UCSD-AML1 (cell line): ENCODE data around the gene ANKH.

ENCODE experiments used
- DNase-seq: peaks from one replicate; lab custom pipeline; 2025; ENCODE audit not compliant: unreplicated experiment; lab: John Stamatoyannopoulos, UW

ANKH gene

DNA sequence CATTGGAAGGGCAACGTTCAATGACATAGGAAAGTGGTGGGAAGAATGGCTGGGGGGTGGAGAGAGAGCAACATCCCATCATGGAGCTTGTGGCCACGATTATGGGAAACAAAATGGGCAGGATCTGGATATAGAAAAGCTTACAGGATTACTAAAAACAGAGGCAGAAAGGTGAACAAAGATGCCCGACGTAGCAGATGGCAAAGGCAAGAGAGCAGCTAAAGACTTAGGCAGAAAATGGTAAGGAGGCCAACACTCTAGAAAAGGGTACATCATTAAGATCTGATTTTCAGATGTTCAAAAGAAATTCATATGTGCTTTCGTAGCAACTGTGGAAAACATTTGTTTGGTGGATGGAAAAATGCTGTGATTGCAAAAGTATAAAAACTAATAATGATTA is 104.5 kb downstream of the ANKH start:
- DNase-seq: no peak

DNA sequence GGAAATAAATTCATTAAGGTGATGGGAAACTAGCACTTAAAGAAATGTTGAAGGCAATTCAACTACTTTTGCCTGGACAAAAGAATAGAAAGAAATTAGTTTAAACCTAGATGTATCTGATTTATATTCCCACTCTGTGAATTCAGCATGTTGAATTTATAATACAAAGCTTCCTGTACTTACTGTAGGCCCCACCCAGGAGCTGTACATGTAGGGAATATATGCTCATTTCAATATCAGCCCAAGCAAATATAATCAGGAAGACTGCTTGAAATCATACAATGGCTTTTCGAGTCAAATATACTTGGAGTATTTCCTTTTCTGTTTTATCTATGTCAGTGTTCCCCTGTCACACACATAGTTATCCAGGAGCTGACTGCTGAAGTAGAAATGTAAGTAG is 105.0 kb downstream of the ANKH start:
- no peak for DNase-seq

DNA sequence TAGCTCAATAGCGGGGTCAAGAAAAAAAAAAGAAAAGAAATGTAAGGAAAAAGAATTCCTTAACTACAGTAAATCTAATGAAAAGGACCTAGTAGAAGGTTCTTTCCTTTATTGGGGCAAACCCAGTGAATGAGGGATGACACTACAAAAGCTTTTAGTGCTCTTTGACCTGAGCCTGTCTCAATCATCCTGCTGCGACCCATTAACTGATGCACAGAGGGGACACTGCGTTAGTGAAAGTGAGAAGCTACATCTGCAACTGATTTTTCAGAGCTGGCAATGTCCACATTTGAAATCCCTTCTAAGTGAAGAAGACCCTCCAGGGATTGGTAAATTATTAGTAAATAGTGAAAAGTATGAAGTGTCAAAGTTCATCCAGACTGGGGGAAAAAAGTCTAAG is 106.0 kb downstream of the ANKH start:
- no peak for DNase-seq

DNA sequence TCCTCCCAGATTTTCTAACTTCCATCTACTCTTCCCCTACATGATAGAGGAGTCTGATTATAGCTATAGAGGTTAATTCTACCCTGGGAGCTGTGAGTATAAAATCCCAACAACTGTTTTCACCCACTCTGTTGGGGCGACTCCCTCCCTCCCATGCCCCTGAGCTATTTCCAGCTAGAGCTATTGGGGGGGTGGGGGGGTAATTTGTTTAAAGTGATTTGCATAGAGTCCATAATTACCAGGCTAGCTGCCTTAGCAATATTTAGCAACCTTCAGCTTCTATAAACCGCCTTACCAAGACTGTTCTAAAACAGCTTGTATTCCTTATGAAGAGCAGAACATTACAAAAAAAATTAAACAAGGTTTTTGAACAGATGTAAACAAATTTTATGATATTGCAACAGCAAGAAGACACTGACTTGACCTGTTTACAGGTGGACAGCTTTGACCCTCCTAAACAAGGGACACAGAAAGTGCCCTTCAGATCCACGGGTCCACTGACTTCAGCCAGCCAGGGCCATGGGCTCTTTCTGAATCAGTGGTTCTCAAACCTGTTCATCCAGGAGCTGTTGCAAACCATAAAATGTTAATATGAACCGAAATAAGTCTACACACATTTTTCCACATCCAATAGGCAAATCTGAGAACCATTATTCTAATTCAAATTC is 108.9 kb downstream of the ANKH start:
- no peak for DNase-seq

DNA sequence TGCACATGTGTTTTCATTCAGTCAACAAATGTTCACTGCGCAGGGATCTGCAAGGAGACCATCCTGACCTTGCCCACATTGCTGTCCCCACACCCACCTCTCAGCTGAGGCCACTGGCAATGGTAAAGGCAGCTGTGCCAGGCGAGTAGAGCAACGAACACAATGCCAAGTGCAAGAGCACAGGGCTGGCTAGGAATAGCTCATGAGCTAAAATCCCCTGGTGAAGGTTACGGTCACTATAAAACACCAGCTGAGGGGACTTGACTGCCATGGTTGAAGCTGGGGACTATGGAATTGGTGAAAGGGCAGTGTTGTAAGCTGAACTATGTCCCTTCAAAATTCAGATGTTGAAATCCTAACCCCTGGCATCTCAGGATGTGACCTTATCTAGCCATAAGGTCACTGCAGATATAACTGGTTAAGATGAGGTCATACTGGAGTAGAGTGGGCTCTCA is 111.0 kb downstream of the ANKH start:
- DNase-seq: no peak

DNA sequence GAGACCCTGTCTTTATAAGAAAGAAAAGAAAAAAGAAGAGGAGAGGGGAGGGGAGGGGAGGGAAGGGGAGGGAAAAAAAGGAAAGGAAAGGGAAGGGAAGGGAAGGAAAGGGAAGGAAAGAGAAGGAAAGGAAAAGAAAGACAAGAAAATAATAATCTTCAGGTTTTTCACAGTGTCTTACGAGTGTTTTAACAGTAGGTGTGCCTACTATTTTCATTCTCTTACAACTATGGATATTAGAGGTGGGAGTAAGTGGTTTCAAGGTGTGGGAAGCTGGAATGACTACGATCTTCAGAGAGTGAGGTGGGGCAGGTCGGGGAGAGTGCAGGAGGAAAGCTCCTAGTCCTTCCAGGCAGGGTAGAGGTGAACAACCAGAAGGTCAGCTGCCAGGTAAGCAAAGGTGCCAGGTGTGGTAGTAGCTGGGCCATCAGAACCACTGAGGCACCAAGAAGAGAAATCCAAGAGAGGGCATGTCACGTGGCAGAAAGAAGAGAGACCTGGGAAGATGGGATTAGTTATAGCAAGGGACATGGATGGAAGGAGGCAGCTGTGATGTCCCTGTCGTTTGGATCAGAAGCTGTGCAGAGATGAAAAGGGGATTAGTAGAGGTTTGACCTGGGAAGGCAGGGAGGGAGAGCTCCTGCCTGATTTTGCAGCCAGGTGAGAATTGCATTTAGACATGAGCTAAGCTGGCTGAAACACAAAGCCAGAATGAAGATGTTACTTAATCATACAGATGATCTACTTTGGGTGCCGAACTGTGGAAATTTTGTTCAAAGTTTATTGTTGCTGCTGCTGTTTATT is 111.6 kb downstream of the ANKH start:
- DNase-seq: no peak

DNA sequence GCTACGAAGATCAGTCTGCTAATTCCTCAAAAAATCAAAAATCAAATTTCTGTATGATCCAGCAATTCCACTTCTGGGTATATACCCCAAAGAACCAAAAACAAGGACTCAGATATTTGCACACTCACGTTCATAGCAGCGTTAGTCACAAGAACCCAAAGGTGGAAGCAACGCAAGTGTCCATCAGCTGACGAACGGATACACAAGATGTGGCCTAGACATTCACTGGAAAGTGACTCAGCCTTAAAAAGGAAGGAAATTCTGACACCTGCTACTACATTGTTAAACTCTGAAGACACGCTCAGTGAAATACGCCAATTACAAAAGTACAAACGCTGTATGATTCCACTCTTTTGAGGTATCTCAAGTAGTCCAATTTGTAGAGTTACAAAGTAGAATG is 113.7 kb downstream of the ANKH start:
- no peak for DNase-seq

DNA sequence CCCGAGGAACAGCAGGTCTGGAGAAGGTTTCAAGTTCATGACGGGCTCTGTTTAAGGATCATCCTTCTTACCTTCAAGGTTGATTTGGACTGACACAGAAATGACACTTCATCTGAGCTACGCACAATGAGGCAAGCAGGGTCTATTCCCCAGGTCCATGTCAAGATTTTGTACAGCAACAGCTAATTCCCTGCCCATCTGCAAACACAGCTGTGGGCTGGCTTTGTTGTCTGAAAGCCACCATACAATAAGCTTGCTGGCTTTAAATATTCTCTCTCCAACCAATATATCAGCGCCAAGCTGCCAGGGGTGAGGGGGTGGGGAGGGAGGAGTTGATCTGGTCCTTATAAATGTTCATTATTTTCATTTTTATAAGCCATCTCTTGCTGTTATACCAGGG is 115.1 kb downstream of the ANKH start:
- no peak for DNase-seq

DNA sequence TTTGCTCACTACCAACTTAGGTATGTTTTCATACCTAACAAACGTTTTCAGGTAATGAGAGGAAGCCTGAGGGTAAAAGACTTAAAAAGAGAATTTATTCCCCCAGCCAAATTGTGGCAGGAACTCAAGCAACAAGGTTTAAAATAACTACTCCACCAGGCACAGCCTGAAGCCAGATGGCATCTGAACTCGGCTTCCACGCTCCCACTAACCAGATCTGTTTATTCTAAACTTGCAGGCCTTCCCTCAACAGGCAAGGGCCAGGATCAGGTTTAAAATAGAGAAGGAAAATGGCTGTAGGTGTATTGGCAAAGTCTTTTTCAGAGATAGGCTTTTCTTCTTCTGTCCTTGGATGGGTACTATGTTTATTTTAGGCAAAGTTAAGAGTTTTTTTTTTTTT is 117.6 kb downstream of the ANKH start:
- no peak for DNase-seq

DNA sequence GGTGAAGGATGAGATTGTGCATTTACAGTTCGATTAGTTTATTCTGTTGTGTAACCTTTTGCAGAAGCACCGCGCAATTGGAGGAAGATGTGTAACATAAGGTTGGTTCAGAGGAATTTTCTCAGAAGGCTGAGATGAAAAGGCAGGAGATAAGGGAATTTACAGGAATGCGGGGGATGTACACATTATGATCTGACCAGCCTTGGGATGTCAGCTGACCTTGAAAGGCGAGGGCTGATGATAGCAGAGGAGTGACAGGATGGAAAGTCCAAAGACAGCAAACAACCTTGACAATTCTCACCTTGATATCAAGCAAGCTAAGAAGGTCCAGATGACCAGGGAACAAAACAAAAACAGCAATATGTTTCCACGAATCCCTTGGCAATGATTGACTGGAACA is 118.3 kb downstream of the ANKH start:
- DNase-seq: no peak

DNA sequence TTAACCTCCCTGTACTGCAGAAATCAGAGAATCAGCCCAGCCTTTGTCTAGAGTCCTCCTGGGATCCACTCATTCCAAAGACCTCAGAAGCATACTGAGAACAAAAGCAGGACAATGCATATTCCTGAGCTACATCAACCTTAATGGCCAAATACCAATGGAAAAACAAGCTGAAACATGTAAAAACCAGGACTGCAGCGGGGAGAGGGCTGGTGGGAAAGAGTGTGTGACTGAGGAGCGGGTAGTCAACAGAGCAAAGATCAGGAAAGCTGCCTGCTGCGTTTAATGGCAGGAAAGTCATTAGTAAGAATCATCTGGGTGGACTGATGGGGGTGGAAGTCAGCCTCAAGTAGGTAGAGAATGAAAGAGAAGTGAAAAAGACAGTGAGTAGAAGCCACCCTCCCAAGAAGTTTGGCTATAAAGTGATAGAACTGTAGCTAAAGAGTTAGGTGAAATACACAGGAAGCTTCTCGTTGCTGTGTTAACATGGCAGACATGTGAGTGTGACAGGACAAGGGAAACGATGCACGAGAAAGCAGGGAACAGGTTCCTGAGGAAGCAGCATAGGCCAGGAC is 119.0 kb downstream of the ANKH start:
- DNase-seq: no peak

DNA sequence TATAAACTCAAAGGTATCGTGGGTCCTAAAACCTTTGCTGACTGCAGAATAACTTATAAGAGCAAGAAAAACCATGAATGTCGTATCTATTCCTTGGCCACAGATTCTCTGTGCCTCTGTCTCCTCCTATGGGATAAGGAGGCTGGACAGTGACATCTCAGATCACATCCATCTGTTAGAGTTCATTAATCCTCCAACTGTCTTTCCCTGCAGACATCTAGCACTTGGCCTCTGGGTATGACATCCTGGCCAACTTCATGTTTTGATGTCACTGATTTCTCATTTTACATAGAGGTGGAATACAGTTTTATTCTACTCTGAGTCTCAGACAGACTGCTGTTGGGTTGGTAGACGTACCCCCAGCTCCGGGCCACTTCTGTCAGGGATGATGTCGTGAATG is 120.9 kb downstream of the ANKH start:
- DNase-seq: no peak

DNA sequence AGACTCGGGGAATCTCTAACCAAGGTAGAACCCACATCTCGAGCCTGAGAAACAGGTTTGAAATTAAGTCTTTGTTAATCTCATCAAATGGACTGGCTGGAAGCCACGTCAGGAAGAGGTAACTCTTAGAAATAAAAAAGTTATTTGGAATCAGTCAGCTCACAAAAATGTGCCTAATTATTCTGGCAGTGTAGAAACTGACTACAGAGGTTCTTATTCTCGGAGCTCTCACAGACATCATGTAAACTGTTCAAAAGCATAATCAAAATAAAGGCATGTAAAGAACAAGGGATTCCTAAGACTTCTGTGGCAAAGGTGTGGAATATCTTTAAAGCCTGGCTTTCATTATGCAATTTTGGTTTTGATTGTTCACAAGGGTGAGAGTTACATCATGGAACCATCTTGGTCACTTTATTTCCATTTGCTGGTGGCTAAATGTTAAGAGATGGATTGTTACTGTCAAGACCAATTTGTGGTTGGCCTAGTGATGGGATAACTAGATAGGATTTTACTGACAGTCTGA is 121.9 kb downstream of the ANKH start:
- no peak for DNase-seq

DNA sequence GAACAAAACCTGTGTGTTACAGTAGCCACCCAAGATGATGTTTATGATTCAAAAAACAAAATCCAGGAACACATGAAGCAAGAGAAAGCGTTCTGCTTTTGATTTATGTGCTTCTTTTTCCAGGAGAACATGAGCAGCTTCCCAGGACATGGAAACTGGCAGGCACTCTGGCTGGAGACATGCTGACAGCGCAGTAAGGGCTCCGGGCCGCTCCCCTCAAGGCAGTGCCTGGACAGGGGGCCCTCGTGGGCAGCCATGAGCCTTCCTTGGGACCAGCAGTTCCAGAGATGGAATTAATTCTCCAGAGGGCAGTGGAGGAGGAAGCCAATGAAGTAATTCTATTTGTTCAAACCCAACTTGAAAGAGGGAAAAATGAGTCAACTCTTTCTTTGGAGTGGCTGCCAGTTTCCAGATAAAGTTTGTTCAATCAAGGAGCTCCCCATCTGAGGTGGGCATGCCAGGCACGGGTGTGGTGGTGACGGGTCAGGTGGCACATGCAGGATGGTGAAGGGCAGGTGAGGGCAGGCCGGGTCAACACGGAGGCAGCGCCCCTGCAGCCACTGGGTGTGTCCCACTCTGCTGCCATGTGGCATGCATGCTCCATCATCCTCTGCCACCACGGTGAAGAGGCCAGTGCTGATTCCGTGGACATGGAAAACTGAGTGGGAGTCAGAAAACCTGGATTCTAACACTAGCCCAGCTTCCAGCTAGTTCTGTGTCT is 123.2 kb downstream of the ANKH start:
- DNase-seq: no peak

DNA sequence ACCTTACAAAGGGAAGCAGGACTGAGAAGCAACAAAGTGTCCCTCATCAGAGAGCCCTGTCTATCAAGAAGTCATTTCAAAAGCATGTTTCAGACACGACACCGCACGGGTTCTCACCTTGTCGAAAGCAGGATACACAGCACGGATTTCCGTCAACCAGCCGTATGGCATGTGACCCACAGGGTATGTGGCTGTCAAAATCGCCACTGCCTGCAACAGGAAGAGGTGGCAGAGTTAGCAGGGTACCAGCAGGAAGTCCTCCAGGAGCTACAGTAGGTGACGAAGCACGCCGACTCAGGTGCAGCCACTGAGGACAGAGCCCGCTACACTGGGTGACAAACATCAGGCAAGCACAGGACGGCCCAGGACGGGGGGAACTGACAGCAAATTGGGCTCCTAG is 125.8 kb downstream of the ANKH start:
- DNase-seq: no peak

DNA sequence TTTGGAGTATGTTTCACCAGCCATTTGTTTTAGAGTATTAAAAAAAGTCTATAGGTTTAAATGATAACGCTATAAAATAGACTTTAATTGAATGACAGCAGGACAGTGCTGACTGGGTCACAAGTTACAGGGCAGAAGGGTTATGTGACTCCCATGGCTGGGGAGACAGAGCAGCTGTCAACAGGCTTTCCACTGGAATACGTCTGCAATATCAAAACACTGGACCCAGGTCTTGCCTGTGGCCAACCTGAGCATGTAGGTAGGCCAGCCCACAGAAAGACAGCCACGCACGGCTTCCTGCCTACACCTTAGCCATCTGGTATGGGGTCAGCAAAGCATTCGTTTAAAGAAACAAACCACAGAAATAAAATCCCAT is 126.4 kb downstream of the ANKH start:
- no peak for DNase-seq

DNA sequence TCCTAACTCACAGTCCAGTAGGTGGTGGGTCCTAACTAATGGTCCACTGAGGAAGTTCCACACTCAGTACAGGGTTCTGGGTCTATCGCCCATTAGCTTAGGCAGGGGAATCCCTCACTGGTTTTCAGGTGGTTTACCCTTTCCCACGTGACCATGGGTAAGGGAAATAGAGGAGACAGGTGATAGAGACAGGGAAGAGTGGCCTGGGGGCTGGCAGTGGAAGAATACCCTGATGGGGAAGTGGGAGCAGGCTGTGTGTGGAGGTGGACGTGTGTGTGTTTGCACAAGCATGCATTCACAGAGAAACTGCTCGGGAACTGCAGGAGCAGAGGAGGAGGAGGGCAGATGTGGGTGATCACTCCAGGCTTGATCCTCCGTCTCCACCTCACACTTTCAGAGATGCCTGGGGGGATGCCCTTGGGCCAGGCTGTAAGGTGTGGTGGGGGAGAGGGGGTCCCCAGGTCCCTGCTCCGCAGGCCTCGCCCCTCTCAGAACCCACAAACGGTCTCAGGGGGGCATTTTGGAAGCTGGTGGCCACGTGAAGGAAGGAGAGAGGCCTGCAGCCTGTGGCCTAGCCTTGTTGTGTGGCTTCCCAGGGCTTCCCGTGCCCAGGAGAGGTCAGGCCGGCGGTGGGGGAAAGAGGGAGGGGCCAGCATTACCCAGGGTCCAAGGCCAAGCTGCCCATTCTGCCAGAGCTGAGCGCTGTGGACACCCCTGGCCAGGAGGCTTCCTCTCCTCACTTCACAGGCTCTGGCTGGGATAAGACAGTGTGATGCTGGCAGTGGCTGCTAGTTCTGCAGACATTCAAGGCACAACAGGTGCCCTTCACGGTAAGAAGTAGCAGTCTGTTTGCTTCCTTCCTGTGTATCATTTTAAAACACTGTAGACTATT is 127.0 kb downstream of the ANKH start:
- no peak for DNase-seq

DNA sequence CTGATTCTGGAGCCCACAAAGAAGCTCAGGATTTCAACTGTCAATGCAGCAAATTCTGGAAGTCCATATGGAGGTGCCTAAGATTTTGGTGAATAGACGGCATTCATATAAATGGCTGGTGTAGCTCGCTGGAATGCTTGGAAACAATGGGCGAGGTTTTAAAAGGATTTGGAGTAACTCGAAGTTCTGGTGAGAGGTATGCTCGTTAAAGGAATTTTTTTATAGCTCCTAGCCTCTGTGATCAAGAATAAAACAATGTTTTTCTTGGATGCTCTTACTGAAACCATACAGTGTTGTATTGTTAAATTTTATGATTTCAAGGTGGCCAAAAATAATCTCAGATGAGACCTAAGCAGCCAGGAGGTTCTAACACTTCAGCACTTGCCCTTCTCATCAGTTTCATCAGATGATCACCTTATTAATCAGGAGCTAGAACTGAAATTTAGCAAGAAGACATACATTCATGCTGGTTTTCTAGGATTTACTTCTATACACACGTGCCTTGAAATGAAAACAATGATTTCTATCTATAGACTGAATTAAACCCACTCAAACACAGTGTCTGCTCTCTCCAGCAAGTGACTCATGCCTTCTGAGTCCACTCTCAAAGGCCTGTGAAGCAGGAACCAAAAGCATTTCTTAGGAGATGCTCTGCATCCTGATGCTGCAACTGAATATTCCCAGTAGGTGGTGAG is 127.8 kb downstream of the ANKH start:
- no peak for DNase-seq

DNA sequence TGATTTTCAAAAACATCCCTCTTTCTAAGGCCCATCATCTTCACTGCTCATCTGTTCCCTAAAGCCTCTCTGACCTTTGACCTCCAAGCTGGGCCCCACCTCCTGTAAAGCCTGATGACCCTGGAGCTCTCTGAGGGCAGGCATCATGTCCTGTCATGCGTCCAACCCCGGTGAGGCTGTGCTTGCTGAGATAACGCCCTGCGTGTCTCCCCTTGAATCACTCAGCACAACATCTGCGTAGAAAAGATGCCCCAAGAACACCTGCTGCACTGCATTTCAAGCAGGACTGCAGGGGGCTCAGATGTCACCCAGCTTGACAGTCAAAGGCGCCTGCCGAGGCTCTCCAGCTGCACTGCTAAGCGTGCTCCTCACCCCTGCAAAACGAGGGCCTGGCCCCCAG is 129.1 kb downstream of the ANKH start:
- no peak for DNase-seq
